Activated T-cell treated with anti-CD3 and anti-CD28 coated beads for 24 hours (primary cell): ENCODE results near the gene MBL2.

Experiments
- DNase-seq: peaks from one replicate; pipeline ENCODE4 v3.0.0-alpha.2; 2020; ENCODE audit warnings: low read depth

Gene MBL2

DNA sequence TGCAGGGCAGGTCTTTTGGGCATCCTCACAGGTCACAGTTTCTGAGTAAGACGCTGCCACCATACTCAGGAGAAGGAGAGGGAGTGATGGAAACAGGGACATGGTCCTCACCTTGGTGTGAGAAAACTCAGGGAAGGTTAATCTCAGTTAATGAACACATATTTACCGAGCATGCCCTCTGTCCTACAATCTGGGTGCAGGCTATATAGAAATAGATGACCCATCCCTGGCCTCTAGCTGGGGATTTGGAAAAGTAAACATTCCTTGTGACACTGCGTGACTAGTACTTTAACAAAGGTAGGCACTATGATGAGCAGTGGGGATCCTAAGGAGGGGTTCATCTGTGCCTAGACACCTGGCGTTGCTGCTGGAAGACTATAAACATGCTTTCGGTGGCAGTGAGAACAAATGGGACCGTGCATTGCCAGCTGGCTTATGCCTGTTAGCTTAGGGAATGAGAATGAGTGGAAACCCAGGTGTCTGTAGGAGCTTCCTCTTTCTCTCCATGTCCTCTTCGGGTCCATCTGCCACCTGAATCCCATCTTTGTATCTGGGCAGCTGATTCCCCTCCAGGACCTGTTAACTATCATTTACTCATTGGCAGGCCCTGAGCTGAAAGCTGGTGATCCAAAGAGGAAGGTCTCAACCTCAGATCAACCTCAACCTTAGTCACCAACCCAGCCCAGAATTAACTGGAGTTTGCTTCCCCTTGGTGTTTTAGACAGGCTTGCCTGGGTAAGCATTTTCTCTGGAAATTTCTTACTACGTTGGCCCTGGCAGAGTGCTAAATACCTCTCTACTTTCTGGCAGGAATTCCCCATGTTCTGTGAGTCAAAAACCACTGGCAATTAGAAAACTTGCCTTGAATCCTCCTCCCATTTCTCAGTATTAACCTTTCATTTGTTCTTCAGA lies 794 bp downstream of the MBL2 start:
- DNase-seq, result no peak

DNA sequence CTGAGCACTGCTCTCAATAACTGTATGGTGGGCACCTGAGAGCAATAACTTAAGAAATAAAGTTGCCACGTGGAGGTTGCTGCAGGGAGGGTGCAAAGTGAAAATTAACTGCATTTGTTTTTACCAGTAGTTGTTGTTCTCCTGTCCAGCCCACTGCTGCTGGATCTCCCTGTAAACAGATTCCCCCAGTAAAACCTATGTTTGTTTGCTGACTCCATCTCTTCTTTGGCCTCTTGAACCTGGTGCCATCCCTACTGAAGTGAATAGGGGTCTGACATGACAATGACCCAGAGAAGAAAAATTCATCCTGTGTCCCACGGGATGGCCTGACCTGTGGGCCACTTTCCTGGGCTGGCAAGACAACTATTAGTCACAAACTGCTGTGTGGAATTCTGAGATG lies 1.7 kb downstream of the MBL2 start:
- no peak for DNase-seq

DNA sequence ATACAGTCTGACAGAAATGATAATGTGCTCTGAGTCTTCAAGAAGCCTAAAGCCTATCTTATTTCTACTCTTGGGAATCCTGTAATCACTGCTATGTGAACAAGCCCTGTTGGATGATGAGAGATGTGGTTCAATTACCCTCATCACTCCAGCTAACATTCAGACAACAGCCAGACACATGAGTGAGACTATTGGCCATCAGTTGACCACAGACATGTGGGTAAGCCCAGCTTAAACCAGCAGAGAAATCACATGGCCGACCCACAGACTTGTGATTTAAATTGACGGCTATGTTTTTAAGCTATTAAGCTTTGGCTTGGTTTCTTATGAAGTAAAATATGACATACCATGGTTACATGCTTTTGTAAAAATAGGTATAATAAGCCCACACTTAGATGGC lies 2.6 kb downstream of the MBL2 start:
- DNase-seq, result no peak

DNA sequence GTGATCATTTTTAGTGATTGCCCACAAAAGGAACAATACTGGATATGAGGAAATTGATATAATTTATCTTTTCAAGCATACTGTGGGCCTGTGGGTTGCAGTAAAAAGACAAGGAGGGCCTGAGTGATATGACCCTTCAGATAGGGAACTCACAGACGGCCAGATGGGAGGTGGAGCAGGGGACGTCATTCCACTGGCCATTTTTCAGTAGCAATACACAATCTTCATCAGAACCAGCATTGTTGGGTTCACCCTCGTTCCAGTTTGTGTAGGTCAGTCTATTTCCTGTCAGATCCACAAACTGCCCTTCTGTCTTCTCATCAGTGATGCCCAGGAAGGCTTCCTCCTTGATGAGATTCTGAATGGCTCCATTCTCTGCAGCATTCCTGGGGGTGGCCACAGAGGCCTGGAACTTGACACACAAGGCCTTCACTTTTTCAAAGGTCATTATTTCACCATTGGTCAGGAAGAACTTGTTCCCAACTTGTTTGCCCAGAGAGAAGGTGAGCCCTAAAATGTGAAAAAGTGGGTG lies 4.5 kb downstream of the MBL2 start:
- DNase-seq, result no peak

DNA sequence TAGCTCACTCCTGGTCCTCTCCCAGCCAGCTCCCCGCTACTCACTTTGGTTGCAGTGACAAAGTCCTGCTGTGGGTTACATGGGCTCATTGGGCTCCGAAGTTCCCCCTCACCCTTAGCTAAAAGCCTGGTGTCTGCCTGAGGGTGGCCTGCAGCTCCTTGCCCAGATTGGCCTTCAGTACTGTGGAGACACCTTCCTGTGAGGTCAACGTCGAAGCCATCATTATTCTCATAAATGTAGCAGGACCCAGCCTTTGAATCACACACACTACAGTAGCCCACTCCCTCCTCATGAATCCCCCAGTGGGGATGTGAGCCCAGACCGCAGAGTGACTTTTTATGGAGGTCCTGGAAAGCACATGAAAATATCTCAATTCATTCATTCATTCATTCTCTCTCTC lies 10.5 kb downstream of the MBL2 start:
- DNase-seq, result no peak

DNA sequence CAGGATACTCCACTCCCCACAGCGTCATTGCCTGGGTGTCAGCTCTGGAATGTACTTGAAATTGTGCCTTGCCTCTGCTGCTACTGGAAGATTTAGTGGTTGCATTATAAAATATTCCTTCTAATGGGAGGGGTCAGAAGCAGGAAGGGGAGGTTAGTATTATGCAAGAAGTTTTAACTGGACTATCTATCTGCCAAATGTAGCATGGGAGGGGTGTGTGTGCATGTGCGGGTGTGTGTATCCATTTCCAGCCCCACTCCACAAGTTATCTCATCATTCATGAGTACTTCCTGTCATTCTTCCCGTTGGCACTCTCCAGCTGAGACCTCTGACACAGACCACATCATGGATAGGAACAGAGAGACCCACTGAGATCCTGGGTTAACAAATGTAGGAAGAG lies 13.4 kb downstream of the MBL2 start:
- no peak for DNase-seq

DNA sequence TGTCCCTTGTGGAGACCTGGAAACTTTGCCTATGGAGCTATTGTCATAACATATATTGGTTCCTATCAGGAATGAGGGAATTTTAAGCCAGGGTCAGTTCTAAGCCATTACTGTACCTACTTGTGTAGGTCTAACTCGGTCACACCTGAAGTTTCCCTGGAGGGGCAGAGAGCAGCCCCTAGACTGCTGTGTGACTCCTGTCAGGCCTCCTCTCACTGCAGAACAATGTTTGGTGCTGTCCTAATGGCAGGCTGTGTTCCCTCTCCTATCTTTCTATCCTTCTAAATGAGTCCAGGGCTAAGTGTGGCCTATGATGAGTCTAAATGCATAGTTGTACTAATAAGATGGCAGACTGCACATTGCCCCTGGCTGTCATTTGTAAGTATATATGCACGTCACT lies 14.2 kb downstream of the MBL2 start:
- DNase-seq, result no peak

DNA sequence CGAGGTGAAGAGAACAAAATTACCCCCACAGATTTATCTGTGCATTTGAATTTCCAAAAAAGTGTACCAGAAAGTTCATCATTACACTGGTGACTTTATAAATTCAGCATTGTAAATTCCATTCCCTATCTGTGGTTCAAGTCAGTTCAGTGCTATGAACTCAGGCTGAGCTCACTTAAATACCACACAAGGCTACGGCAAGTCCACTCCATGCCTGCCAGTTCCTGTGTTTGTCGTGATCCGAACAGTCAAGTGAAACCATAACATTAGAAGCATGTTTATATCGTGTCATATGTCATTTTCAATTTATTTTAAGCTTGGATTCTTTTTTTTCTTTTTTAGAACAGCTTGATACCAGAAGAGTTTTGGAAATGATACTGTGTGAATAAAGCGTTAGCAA lies 14.8 kb downstream of the MBL2 start:
- no peak for DNase-seq

DNA sequence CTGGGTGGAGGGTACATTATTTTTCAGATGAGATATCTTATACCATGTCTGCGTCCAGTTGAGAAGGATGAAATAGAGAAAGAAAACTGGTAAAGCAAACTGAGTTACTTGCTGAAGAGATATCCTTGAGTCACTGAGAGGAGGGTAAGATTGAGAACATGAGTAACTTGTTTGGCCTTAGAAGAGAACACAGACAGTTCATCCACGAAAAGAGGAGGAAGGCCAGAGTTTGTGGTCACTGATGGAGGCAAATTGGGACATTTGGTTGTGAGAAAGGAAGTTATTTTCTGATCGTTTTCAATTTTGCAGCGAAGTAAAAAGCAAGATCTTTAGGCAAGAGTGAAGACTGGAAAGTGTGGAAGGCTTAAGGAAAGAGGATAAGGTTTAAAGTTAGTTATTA lies 15.6 kb downstream of the MBL2 start:
- DNase-seq, result no peak

DNA sequence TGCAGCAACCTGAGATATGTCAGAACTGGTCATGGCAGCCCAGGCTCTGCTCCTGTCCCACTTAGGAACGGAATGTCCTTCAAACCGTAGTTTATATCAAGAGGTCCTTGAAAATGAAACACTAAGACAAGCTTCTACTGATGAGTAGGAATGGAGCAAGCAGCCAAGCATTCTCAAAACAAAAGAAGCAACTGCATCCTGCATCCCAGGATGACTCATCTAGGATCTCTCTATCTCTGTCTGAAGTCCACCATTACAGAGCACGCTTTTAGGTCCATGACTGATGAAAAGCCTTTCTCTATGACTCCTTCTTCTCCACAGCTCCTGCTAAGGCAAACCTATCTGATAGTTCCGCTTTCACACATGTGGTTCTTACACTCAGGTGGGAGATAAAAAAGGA lies 16.3 kb downstream of the MBL2 start:
- DNase-seq, result no peak

DNA sequence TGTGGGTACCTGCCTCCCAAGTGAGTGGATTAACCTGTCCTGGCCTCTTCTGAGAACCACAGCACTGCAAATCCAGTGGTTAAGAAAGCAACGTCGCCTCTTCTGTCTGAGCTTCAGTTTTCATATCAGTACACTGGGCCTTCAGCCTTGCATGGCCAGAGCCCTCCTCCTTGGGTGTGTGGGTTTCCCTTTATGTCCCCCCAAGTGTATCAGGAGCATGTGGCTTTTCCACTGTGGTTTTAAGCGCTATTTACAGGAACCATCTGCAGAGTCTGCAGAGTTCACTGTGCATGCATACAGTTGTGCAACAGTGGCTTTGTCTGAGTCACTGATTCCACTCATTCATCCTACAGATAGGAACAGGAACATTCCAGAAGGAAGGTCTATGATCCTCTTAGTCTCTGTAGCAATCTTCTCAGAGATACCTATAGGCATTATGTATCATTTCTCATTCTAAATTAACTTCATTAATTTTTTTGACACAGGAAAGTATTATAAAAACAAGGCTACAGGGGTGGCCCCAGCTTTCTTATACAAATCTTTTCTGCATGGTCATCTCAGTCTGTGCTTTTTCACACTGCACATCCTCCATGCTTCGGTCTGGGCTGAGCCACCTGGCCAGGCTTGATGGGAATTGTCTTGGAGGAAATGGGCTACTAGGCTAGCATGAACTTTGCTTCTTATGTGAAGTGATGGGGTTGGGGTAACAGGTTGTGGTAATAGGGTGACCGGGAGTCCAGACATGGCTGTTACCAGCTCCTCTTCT lies 17.1 kb downstream of the MBL2 start:
- no peak for DNase-seq

DNA sequence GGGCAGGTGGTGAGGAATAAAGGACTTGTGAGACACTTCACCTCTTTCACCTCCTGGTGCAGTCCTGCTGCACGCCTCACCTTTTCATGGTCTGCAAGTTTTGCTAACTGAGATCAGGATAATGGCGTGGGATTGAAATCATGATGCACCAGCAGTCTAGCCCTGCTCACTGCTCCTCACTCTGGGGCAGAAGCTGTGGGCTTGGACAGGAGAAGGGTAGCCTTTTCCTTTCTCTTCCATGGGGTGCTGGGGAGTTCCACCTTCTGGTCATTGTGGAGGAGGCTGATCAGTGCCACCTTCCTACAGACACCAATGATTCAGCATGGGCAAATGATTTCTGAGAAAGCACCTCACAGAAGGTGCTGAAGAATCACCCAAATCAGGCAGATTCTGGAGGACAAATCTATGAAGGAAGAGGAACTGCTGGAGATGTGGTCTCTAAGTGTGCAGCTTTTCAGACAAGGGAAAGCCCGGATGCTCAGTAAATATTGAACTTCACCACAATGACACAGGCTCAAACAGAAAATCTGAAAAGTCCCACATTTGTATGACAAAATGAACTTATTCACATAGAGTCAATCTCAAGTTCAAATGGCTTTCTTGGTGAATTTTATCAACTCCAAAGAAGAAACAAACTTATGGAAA lies 19.7 kb downstream of the MBL2 start:
- DNase-seq, result no peak

DNA sequence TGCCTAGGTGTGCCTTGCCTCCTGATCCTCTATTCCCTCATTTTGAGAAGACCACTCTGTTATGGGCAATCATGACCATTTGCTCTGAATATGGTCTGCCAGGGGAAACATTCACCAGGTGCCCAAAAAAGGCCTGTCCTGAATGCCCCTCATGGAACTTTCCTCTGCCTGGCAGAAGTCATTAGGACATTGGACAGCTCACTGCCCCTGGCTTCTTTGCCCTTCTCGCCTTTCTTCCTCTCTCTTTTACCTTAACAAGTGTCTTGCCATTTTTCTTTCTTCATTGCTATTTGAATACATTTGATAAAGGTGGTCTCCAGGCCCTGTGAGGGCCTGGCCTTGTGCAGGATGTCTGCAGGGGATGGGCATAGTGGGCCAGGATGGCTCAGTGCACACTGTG lies 20.3 kb downstream of the MBL2 start:
- DNase-seq, result no peak

DNA sequence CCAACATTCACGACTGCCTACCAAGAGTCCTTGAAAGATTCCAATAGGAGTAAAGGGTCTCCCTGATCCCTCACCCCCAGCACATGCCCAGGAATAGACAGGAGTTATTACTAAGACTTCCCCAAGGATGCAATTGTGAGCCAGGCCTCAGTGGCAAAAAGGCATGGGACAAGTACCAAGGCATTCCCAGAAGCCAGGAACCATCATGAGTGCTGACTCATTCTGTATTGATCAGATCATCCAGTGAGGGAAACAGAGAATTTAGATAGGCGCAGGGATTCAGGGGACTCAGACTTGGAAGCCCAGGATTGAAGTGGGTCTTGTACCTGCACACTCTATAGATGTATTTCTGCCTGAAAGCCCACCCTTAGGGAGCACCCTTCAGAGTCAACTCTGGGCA lies 21.2 kb downstream of the MBL2 start:
- no peak for DNase-seq

DNA sequence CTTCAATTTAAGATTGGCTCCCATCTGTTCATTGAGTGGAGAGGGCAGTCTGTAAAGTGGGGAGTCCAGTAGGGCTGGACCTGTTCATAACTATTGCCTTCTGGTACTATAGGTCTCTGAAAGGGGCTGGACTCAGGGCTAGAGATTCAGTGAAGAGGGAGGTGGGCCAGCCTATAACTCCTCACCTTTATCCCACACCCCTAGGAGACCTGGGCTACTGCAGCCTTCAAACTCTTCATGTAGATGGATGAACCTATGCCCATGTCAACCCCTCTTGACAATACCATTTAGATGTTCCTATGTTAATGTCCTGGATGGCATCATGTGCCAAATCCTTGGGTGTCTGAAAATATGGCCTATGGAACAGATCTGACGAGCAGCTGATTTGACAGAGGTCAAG lies 22.0 kb downstream of the MBL2 start:
- DNase-seq, result no peak

DNA sequence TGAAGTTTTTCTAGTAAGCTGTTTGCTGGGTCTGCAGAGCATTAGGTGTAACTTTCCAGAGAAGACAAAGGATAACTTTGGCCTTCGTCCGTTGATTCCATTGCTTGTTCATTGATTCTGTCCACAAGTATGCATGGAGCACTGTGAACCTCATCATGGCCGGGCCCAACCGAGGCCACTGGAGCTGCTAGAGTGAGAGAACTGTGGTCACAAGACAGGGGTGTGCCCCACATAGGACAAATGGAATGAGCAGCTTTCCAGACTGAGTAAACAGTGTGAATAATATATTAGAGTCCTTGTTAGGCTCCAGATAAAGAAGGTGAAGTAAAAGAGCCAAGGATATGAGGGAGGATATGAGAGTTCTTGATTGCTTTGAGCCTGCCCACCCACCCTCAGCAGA lies 24.9 kb downstream of the MBL2 start:
- no peak for DNase-seq

DNA sequence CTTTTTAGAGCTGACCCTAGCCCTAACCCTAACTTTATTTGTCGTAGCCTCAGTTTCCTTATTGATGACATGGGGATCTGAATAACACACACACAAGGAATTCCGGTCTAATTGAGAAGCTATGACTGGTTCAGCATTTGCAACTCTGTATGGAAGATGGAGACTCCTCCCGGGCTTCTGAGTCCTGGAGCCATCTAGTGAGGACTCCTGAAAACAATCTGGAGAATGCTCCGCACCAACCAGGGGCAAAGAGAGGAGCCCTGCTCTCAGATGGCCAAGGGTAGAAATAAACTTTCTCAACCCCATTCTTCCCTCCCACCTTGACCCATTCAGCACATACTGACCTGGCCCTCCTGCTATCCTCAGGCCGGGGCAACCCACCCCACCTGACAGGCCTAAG lies 26.4 kb downstream of the MBL2 start:
- no peak for DNase-seq

DNA sequence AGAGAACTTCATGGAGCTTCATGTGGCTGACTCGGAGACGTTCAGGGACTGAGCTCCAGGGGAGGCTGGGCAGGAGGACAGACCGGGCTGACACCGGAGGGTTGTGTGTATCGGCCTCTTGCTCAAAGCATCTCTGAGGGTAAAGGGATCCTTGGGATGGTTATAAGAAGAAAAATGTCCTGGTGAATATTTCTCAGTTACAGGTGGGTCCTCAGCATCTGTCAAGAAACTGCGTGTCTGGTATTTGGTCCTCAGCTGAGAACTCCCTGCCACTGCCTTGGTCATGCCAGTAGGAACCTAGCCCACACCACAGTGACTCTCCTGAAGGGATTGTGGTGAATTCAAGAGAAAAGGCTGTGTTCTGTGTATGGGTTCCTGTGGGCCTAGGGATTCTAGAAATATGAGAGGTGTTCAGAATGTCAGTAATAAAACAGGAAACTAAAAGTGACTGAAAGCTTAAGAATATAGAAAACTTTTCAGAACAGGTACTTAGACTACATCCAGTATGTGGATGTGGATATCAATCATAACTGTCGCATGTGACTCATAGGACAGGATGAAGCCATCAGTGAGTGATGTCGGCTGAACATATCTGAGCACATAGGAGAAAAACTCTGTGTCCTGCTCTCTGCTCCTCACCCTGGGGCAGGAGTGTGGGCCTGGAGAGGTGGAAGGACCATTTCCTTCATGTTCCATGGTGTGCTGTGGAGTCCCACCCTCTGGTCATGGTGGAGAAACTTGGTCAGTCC lies 28.4 kb downstream of the MBL2 start:
- DNase-seq, result no peak

DNA sequence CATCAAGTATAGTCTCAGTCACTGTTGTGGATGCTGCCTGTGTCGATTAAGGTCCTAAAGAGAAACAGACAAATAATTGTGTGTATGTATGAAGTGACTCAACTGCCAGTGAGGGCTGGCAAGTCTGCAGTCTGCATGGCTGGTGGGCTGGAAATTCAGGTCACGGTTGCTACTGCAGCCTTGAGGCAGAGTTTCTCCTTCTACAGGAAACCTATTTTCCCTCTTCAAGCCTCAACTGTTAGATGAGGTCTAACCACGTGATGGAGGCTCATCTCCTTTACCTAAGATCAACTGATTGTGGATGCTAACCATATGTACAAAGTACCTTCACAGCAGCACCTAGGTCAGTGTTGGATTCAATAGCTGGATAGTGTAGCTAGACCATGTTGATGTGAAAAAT lies 29.9 kb downstream of the MBL2 start:
- no peak for DNase-seq

DNA sequence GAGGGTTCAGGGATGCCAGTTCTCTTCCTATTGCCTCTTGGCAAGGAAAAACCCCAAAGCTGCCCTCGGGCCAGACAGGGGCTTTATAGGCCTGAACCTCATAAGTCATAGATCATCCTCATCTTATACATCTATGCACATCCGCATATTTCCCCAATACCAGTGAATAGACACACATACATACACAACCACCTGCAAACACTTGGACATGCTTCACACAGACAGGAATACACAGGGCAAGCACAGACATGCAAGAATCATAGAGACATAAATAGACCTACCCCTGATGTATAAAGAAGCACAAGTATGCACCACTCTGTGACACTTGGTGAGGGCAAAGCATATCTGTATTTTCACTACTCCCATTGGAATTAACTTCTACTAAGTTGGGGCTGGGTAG lies 30.7 kb downstream of the MBL2 start:
- DNase-seq, result no peak

DNA sequence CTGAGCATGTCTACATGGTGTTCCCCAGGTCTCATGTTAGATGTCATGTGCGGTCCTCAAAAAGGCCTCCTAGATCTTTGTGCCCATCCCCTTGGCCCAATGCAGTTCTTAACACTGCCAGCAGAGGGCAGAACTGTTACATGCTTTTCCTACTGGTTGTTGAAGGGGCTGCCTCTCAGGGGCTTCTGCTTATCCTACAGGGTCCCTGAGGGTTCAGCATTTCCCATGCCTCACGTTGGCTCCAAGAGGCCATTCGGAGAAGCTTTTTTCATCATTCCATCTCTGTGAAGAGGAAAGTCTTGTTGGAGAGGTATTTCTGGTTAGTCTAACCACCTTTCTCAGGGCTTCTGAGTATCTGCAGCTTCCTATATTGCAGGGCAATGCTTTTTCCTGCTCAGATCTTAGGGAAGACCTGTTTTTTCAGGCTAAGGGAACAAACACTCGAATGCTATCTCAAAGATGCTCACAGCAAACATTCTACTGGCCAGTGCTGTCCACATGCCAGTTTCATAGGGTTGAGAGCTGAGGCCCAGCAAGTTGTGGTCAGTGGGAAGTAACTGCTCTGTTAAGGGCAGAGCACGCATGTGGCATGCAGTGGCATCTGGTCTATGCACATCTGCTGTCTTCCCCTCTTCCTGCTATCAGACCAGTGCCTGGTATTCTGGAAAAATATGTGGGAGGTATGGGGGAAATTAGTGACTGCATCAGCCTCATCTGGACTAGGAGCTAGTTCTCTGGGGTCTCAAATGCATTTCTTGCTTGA lies 31.5 kb downstream of the MBL2 start:
- peak; percentile 1 for DNase-seq
